ENCODE results near the gene CDK11B.

Gene CDK11B

DNA sequence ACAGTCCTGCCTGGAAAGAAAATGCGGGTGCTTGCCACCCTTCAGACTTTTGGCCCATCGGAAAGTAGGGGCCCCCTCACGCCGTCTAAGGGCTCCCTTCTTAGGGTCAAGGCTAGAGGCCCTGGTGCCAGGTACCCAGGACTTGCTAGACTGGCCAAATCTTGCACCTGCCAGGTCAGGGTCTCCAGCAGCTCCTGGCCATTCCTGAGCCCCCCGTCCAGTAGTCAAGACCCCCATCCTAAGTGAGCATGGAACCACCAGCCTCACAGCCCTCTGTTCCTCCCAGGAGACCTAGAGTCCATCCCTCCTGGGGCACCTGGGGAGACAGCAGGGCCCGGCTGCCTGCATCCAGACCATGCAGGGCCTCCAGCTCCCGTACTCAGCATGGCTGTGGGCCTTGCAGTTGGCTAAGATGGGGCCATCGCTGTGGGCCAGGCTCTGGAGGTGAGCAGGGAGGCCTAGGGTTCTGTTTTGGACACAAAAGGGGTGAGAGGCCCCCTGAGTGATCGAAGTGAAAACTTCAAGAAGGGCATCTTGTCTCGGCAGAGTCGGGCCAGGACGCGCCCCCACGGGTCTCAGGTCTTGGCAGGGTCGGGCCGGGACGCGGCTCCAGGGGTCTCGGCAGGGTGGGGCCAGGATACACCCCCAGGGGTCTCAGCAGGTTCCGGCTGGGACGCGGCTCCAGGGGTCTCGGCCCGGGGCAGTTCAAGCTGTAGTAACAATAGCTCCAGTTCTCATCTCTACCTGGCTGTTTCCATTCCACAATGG is 64.8 kb downstream of the CDK11B start:
- H3K4me3 ChIP-seq (ENCODE audit: low read depth, low read length): no peak overlapping the region
- DNase-seq (ENCODE audit: low read depth): no peak

DNA sequence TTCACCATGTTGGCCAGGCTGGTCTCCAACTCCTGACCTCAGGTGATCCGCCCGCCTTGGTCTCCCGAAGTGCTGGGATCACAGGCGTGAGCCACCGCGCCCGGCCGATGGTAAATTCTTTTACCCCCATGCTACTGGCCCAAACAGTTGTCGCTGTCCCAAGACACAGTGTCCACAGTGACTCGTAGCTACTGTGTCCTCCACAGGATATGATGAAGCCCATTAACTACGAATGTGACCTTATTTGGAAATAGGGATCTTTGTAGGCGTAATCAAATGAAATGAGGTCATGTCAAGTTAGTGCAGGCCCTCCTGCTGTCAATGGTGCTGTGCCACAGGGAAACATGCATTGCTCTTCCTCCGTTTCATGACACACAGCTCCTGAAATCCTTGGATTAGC is 67.4 kb downstream of the CDK11B start:
- no peak for DNase-seq (ENCODE audit: low read depth)
- H3K4me3 ChIP-seq (ENCODE audit: low read depth, low read length): no peak overlapping the region
